IPS-11a (cell line): ENCODE results near the gene MED13L.
"Not testable (repeated sequence)": the region's sequence is repeated elsewhere in the genome, so short reads cannot be mapped to it uniquely, and the experiment has no call there.

ENCODE experiments used
- H3K4me3 ChIP-seq: one replicate; pipeline ENCODE4 v1.5.1; 2013; ENCODE audit warnings: low read depth, low read length, control low read depth

MED13L gene

GRCh38 chr12:116248433-116248832 is 29.1 kb downstream of the MED13L start:
- no peak overlapping the region for H3K4me3 ChIP-seq

- no peak overlapping the region for H3K4me3 ChIP-seq
These were observed 30.1 kb downstream of the MED13L start for GRCh38 chr12:116247377-116247776.

DNA sequence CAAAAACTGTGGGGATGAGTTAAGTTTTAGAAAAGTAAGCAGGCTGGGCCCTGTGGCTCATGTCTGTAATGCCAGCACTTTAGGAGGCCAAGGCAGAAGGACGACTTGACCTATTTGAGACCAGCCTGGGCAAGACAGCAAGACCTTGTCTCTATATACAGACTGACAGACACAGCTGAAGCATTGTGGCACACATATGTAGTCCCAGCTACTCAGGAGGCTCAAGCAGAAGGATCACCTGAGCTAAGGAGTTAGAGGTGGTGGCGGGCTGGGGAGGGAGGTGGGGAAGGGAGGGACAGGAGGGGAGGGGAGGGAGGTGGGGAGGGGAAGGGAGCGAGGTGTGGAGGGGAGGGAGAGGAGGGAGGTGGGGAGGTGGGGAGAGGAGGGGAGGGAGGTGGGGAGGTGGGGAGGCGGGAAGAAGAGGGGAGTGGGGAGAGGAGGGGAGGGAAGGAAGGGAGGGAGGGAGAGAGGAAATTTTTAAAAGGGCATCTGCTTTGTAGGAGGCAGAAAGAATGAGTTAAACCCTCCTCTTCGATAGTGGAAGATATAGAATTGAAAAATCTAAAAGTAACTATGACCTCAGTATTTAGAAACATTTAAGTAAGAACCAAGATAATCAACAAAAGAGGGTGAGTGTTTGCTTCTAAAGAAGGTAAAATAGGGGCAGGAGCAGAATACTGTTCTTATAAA is 30.9 kb downstream of the MED13L start:
- H3K4me3 ChIP-seq: no peak overlapping the region

DNA sequence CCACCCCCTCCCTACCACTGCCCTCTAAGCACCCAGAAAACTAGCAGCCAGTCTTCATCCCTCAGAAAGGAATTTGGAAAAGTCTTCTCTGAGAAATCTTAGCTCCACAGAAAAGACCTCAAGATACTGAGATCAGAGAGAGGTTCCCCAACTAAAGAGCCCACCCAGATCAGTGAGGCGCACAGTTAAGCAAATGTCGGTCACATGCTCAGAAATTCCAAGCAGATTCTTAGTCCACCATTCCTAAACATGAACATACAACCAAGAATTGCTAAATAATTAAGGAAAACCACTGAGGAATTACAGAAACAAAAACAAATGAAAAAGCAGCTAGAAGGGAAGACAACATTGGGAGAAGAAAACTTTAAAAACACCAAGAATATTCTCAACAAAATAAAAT is 32.3 kb downstream of the MED13L start:
- H3K4me3 ChIP-seq: no peak overlapping the region

- no peak overlapping the region for H3K4me3 ChIP-seq
These were observed 32.9 kb downstream of the MED13L start for GRCh38 chr12:116244474-116245090.

DNA sequence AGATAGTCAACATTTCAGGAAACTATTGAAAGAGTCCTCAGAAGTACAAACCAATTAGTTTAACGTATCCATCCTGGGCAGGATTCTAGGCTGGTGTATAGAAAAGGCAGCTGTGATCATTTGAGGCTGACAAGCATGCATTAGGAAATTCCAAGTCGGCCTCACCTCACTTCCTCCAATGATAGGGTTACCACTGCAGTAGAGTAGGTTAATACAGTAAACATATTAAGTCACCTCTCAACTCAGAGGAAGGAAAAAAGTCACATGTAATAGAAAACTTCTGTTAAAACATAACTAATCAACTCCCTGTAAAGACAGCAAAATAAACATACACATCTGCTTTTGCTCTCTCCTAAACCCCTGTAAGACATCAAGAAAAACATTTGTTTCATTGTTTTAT is 33.5 kb downstream of the MED13L start:
- no peak overlapping the region for H3K4me3 ChIP-seq

DNA sequence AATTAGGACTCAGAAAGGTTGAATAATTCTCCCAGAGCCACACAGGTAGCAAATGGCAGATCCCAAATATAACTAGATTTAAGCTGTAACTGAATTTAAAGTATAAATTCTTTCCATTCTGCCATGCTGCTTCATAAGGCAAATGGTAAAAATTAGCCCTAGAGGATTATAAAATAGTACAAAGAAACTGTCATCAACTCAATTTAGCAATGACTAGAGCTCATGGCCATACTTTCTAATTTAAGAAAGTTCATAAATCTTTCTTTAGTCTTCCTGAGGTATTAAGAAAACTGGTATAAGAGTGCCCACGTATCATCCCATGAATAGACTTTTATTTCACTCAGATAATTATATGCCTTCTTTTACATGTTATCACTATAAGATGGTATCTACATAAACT is 34.8 kb downstream of the MED13L start:
- H3K4me3 ChIP-seq: no peak overlapping the region

- no peak overlapping the region for H3K4me3 ChIP-seq
These were observed 36.2 kb downstream of the MED13L start for GRCh38 chr12:116241157-116241759.

DNA sequence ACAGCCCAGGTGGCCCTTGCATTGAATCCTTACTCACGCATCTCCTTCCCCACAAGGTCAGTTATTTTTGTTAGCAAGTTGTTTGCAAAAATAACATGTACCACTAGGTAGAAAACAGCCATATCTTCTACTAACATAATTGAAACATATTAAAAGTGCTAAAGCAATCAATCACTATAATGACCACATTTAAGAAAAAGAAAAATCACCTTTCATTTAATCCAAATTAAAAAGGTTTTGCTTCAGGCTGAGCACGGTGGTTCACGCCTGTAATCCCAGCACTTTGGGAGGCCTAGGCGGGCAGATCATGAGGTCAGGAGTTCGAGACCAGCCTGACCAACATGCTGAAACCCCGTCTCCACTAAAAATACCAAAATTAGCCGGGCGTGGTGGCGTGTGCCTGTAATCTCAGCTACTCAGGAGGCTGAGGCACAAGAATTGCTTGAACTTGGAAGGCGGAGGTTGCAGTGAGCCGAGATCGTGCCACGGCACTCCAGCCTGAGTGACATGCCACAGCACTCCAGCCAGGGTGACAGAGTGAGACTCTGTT is 38.8 kb downstream of the MED13L start:
- H3K4me3 ChIP-seq: not testable (repeated sequence)

- no peak overlapping the region for H3K4me3 ChIP-seq
These were observed 39.3 kb downstream of the MED13L start for GRCh38 chr12:116238149-116238548.

DNA sequence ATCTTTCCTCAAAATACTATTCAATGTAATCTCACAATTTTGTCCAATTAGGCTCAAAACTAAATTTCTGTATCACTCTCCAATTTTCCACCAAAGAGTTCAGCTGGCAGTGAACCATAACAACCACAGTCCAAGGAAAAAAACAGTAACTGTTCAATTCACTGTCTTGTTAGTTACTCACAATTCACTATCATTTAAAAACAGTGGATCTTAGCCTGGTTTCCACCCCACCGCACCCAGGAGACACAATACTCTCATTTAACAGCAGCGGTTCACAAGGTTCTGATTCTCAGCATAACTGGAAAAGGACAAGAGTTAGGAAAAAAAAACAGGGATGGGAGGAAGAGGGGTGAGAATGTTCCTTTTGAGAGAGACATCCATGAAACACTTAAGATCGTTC is 40.5 kb downstream of the MED13L start:
- H3K4me3 ChIP-seq: no peak overlapping the region

DNA sequence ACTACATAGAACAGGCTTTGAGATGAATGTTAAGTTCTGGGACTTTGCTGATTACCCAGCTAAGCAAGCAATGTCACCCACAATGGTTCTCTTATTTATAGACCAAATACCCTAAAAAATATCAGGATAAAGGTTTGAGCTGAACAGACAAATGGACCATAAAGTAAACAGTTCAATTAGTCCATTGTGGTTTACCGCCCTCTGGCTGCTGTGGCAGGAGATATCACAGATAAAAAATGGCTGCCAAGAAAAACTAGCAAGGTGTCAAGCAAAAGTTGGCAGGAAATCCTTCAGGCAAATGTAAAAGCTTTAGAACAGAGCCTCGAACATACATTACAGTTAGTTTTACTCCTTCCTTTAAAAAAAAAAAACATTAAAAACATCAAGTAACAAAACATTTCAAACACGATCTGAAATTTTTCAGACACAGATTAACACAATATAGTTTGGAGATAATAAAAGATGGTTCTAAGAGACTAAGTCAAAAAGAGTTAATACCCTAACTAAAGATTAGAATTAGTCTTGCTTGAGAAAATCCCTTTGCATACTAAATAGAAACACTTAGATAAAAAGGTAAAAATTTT is 41.3 kb downstream of the MED13L start:
- H3K4me3 ChIP-seq: no peak overlapping the region

DNA sequence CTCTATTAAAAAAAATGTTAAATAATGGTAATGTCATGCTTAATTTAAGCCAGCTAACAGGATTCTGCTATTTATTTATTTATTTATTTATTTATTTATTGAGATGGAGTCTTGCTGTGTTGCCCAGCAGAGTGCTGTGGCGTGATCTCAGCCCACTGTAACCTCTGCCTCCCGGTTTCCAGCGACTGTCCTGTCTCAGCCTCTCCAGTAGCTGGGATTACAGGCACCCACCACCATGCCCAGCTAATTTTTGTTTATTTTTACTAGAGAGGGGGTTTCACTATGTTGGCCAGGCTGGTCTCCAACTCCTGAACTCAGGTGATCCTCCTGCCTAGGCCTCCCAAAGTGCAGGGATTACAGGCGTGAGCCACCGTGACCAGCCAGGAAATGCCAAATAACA is 43.3 kb downstream of the MED13L start:
- H3K4me3 ChIP-seq: not testable (repeated sequence)

DNA sequence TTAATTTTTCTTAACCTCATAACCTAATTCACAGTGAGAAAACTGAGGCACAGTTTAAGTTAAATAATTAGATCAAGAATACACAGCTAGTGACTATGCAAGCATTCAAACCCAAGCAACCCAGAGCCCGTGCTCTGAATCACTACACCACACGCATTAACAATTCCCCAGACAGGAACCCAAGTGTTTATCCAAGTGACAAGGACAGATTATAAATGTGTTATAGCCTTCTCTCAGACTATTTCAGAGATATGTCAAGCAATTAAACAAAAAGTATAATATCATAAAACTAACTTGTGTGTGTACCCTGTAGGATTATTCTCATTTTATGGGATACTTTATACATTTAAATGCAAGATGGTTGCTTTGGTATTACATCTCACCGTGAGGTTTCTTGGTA is 43.8 kb downstream of the MED13L start:
- no peak overlapping the region for H3K4me3 ChIP-seq

DNA sequence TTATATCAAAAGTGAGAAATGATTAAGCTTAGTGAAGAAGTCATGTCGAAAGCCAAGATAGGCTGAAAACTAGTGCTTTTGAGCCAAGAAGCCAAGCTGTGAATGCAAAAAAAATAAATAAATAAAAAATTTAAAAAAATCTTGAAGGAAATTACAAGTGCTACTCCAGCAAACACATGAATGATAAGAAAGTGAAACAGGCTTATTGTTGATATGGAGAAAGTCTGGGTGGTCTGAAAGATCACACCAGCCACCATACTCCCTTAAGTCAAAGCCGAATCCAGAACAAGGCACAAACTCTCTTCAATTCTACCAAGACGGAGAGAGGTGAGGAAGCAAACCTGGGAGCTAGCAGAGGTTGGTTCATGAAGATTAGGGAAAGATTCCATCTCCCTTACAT is 49.7 kb downstream of the MED13L start:
- no peak overlapping the region for H3K4me3 ChIP-seq

- no peak overlapping the region for H3K4me3 ChIP-seq
These were observed 51.5 kb downstream of the MED13L start for GRCh38 chr12:116226026-116226425.

GRCh38 chr12:116222358-116222757 is 55.1 kb downstream of the MED13L start:
- H3K4me3 ChIP-seq: no peak overlapping the region

GRCh38 chr12:116220756-116221155 is 56.7 kb downstream of the MED13L start:
- H3K4me3 ChIP-seq: no peak overlapping the region

DNA sequence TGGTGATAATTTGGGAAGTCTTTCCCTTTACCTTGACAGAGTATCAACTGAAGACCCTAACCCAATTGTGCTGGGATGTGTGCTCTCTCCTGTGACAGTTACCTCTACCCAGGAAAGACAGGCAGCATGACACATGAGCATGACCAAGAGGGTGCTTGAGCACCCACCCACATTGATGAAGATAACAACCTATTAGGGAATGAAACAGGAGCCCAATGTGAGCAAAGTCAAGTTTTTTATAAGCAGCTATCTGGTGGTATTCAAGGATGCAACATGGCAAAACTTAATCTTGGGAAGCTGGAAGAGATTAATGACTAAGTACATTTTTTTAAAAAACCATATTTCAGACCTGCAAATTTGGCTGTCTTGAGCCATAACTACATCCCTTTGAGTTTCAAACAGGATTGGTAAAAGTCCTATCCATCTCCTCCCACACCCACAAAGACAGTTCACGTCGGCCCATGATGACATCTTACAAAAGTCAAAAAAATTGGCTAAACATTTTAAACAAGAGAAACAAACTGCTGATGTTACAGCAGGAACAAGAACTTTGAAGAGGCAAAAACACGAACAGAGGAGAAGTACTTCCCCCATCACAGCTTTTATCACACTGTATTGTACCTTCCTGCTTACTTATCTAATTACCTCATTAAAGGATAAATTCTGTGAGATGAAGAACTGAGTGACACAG is 60.3 kb downstream of the MED13L start:
- H3K4me3 ChIP-seq: no peak overlapping the region

DNA sequence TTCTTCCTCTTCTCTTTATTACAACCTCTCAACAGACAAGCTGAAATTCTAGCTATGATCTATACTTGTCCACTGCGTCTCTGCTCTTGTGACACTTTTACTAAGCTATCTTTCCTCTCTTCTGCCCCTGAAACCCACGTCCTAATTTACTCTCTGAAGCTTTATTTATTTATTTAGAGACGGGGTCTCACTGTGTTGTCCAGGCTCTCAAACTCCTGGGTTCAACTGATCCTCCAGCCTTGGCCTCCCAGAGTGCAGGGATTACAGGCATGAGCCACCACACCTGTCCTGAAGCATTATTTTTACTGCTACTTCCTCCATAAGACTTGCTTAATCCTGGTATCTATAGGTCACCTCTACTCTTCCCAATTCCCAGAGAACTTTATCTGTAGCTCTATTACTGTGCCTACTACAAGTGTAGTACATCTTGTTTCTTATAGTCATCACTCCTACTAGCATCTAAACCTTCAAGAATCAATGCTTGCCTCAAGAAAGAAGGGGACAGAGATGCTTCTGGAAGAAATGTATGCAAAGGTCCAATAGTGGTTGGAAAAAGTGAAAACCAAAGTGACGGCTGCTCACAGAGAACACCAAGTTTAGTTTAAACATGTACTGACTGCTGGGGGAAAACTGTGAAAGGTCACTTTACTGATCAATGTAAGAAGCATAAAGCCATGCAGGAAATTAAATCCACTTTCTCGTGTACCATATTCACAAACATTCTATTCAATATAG is 61.3 kb downstream of the MED13L start:
- no peak overlapping the region for H3K4me3 ChIP-seq

- H3K4me3 ChIP-seq: no peak overlapping the region
These were observed 62.5 kb downstream of the MED13L start for GRCh38 chr12:116215023-116215422.
